ENCODE results near the gene KIF5A.

- TF ChIP-seq CTCF (IDR thresholded peaks at IDR 0.05), result no peak
- no peak for TF ChIP-seq POLR2A (IDR thresholded peaks at IDR 0.05)
Observed at GRCh38 chr12:57535764-57536596, 13.9 kb upstream of the KIF5A start.
